Measurements from ENCODE around the gene OSBPL10.

OSBPL10 gene

DNA sequence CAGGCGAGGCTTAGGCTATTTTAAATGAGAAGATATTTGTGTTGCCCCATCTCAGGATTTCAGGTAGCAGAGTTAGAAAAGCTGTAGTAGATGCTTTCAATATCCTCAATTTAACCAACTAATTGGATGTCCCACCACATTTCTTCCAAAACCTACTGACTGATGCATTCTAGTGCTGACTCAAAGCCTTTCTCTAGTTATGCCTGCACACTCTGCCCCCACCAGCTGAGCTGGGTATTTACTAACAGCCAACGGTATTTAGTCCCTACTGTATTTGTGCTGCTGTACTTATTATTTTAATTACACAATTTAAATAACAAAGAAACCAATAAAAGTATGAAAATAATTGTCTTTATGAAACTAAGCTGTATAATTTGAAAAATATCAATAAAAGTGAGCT is 139.5 kb downstream of the OSBPL10 start:
- no peak for DNase-seq

DNA sequence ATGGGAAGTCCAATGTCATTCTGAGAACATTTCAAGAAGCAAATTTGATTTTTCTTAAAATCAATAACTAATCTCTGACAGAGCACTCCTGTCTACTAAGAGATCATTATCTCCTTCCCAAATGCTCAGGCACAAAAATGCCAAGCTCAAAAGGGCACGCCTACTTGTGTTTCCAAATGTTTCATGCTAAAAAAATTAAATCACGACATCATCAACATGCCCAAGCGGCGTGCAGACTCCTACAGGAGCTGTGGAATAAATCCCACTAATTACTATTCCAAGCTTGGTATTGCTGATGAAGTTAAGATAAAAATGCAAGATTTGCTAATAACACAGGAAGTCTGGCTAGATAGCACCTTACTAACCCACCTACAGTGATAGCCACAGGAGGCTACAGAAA is 140.8 kb downstream of the OSBPL10 start:
- no peak for DNase-seq

DNA sequence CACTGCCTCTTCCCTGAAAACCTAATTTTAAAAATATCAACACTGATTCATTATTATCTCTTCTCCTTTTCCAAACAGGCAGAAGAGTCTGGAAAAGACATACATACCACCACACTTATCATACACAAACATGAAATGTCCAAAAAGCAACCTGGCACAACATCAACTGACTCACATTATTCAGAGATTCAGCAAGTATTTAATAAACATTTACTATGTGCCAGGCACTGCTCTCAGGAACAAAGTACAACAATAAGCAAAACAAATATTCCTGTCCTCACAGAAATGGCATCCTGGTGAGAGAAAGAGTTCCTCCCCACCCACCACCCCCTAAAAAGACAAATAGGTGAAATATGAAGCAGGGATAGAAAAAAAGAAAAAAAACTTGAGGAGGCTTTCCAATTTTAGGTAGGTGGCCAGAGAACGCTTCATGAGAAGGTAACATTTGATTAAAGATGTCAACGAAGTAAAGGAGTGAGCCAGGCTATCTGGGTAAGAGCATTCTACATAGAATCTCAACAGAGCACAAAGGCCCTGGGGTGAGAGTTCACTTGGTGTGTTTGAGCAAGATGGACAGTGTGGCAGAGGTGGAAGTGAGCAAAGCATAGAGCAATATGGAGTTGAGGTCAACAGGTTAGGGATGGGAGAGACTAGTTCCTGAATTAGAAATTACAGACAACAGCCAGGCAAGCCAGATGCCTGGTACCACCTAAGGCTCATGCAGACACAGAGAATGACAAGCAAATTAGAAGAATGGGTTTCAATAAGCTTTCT is 141.7 kb downstream of the OSBPL10 start:
- no peak for DNase-seq

DNA sequence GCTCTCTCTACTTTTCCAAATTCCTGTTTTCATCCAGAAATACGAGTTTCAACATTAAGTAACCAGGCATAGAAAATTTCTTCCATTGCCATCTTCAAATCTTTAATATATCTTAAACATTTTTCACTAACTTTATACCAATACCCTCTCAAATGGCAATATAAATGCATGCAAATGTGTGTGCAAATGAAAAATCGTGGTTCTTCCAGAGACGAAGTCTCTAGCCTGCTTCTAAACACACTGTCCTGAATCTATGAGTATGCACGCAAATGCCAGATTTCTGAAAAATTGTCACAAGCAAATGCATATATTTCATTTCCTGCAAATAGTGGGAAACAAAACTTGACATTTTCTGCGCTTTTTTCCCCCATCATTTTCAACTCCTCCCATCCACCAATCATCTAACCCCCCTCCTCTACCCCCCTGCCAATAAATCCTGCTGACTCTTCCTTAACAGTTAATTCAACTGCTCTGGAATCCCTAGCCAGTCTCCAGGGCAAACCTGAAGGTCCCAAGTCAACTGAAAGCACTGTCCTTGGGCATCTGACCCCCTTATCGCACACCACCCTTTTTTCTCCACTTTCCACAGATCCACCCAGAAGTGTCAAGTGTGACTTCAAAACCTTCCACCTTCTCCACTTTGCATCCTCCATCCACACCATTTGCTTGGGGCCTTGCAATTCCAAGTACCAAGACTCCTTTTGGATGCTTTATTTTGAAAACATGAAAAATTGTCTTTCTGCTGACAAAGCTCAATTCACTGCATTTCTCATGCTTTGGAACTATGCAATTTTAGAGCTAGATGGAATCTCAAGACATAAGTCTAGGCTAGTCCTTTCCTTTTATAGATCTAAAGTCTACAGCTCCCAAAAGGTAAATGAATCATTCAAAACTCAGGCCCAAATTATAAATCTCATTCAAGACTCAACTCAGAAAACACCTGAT is 144.7 kb downstream of the OSBPL10 start:
- DNase-seq: no peak

DNA sequence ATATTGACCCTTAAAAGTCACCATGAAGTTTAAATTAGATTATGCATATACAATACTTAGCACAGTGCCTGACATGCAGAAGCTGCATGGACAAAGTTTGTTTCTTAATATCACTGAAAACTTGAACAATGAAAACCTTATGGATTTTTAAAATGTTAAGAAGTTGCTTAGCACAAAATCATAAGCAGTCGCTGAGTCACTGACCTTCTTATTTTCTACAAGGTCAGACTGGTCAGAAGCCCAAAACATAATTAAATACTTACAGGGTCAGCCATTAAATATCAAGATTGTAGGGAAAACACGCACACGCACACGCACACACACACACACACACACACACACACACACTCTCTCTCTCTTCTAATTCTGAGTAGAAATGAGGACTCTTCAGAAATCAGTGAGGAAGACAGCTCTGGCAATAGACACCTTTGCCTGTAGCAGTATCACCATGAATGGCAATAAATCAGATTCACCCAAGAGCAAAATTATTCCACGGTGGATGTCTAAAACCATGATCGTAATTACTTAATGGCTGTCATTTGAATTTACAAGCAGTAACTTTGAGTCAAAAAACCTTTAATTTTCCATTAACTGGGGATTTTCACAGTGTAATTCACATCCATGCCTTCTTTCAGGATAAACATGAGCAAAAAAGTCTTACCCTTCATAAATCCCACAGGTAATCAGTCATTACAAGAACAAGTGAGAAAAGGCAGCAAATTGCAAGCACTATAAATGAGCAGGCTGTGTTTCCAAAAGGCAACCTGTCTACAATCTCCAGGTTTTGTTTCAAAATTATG is 147.5 kb downstream of the OSBPL10 start:
- no peak for DNase-seq

DNA sequence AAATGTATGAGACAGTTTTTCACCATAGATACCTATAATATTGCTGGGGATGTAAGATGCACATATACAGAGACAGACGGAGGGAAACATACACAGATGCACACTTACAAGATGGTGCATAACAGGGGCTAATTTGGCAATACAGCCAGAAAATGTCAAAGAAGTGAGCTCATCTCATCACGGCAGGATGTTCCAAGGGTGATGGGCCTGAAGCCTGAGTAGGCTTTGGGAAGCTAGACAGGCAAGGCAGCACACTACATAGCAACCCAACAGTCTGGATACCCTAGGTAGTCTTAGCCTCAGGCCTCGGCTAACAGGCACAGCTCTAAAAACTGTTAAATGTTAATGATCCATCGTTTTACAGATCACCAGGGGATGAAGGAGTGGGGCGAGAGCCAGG is 148.5 kb downstream of the OSBPL10 start:
- no peak for DNase-seq

DNA sequence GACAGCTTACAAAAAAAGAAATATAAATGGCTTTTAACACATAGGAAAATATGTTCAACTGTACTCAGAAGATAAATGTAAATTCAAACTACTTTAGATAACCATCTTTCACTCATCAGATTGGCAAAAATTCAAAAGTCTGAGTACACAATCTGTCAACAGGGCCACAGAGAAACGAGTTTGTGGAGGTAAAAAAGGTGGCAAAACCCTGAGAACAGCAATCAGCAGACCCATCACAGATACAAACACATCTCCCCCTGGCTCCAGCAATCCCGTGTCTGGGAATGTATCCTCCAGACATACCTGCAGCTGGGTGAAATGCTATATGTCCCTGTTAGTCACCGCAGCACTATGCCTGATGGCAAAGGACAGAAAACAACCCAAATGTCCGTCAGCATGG is 149.5 kb downstream of the OSBPL10 start:
- DNase-seq: no peak

DNA sequence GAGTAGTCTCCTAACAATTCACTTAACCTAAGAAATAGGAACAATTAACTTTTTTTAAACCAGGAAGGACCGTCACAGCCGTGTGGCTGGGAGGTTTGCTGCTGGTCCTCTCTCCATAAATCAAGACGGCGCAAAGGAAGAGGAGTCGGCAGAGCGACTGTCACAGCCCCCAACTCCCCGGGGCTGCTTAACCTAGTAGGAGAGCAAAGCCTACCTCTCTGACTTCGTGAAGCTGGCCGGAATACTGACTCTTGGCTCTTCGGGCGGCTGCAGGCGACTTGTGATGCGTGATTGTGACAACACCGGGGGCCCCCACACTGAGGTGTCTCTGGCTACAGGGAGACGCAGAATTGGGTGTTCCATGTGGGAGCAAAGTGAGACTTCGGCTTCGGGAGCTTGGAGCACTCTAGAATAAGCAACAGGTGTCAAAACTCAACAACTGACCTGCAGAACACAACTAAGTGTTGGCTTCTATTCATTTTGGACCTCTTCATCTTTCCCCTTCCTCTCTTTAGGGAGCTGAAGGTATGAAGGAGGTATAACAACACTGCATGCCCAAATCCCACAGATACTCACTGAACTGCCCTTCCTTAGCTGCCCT is 151.1 kb downstream of the OSBPL10 start:
- no peak for DNase-seq

DNA sequence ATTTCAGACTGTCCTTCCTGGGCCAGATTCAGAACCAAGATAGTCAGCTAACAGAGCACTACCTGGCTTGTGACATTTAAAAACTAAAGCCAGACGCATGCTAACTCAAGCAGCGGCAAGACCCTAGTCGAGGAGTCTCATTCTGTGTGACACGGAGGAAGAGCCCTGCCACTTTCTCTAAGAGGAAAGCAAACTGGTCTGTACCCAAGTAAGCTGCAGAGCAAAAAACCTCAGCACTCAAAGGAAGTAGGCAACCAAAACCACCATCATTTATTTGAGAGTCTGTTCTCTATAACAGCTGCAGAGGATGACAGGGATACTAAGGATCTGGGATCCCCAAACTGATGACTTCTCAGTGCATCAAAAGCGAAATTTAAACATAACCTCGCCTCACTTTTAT is 152.1 kb downstream of the OSBPL10 start:
- no peak for DNase-seq

DNA sequence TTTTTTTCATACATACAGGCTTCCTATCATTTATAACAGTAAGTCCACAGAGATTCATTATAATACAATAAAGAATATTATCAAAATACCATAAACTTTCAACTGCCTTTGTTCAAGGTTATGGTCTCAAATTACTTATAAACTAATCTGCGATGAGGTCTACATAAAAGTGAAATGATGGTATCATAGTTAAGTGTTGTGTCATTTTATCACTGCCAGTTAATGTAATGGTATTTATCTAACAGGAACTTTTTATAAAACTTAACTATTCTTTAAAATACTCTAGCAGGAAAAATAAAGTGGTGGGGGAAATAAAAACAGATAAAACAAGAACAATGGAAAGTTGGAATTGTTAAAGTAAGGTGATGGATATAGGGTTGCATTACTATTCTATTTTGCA is 153.1 kb downstream of the OSBPL10 start:
- DNase-seq: no peak

DNA sequence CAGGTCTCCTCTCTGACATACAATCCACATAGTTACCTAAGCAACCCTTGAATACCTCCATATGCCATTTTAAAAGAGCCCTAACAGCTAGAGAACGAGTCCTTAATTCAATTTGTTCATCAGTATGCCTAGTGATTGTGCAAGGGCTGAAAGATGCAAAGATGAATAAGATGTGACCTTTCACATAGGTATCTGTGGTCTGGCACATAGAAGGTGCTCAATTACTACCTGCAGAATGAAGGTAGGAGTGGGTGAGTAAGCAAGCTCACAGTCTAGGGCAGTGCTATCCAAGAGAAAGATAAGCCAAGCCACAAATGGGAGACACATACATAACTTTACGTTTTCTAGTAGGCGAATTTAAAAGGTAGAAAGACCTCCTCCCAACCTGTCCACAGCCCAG is 157.9 kb downstream of the OSBPL10 start:
- no peak for DNase-seq

DNA sequence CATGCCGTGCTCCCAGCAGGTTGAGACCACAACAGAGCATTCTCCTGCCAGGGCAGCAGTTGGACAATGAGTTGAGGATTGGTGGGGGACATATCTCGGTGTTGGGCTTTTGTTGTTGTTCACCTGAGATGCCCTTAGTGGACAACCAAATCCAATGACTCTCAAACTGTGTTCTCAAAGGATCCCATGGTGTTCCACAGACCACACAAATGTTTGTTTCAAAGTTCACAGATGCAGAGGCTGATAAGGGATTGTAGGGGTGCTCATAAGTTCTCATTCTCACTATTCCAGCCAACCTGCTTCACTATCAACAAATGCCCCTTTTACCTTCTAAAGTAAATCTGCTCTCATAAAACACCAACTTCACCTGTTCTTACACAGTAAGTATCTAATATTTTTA is 159.9 kb downstream of the OSBPL10 start:
- DNase-seq: no peak

DNA sequence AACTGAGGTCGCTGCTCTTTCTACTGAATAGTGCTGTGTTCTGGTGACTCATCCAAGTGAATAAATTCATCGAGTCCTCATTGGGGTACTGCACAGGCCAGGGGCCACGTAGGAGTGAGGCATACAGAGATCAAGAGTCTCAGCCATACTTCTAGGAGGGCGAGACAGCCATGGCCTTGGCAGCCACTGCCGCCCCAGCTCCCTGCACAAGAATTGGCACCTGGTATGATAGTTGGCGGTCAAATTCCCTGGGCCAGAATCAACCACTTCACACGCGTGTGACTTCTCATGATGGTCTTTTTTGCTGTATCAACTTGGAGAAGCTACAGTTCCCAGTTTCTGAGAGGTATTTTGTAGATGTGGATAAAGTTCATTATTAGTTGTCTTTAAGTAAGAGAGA is 161.6 kb downstream of the OSBPL10 start:
- no peak for DNase-seq

DNA sequence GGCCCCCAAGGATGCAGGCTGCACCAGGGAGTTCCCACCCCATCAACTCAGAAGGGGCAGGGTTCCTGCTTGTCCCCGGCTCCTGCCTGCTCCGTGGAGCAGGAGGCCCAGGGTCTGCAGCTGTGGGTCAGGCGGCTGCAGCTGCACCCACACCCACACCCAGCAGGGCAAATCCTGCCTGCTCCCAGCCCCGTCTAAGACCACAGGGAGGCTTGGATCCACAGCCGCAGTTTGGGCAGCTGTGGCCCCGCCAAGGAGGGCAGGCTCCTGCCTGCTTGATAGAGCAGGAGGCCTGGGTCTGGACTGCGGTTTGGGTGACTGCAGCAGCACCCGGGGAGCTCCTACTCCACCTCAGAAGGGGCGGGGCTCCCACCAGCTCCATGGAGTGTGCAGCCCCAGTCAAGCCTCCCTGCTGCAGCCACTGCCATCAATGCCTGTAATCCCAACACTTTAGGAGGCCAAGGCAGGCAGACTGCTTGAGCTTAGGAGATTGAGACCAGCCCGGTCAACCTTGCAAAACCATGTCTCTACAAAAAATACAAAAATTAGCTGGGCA is 163.6 kb downstream of the OSBPL10 start:
- no peak for DNase-seq

DNA sequence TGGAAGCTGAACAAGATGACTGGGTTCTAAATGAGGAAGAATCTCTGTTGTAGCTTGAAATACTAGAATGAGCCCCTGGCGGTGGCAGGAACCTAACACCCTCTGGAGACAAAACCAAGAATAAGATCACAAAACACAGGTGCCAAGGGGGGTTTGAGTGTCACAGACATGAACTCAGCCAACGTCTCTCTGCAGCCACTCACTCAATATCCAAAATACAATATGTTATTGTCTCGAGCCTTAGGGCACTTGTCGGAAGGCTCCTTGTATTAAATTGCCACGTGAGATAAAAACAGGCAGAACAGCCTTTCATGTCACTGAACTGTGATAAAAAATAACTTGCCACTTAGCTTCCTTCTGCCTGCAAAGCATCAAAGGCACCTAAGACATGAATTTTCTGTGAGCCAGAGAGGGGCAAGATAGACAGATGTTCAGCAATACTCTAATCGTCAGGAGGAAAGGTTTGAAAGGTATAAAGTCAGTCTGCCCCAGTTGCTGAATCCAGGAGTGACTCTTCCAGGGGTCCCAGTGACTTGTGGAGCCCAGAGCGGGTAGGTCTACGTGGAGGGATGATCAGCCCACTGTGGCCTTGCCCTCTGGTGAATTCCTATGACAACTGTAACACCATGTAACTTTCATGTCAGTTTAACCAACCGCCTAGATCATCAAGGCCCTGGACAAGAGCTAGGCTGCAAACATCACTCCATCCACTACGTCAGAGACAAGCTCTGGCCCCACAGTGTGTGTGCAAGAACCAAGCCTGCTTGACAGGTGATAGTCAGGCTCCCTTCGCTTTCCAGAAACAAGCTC is 165.2 kb downstream of the OSBPL10 start:
- no peak for DNase-seq

DNA sequence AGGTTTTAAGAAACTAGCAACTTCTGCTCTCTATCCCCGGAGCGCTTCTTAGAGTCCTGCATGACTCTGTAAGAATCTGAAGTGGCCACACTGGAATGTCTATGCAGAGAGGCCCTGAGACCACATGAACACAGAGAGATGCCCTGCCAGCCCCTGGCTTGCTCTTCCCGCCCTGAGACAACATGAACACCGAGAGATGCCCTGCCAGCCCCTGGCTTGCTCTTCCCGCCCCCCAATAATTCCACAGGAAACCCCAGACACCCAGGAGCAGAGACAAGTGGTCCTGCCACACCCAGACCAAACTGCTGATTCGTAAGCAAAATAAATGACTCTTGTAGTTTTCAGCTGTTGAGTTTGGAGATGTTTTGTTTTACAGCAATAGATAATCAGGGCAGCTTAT is 166.1 kb downstream of the OSBPL10 start:
- no peak for DNase-seq

DNA sequence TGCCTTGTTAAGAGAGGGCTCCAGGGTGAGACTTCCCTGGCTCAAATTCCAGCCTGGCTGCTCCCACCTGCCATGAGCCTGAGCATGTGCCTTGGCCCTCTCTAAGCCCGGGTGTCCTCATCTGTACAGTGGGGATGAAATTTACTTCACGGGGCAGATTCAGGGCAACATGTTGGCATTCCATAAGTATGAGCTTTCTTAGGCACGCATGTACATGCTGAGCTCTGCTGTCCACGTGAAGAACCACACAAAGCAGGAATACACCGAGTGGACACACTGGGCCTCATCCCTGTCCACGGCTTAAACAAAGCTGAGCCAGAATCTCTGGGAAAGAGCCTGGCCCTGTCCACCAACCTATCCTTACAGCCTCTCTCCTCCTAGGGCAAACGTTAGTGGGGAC is 167.4 kb downstream of the OSBPL10 start:
- no peak for DNase-seq

DNA sequence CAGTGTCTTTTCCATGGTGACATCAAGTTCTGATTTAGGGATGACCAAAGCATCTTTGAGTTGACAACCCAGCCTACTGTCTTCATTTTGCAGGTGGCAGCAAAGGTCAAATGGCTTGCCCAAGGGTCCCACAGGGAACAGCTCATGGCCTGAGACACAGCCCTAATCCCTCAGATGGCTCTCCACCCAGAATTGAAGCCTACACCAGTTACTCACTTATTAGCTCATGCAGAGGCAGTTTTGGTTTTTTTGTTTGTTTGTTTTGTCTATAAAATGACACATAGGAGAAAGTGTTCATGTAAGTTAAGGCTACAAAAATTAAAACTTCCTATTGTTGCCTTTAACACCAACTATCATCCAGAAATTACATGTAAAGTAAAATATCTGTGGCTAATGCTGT is 167.9 kb downstream of the OSBPL10 start:
- no peak for DNase-seq

DNA sequence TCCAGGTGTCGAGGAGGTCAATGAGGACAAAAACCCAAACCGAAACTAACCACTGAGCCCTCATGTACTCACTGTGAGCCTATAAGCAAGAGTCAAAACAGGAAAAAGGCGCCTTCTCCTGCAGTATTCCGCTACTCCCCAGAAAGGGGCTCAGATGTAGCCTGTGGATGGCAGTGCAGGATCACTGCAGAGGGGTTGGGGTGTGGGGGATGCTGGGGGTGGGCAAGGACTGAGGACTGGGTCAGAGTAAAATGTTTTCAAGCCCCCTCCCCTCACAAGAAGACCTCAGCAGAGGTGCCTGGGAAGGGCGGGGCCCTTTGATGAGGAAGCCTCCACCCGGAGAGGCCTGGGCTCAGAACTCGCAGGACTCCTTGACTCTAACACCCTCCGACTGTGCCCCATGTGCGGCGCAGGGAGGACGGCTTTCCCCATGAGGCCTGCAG is 170.1 kb downstream of the OSBPL10 start:
- no peak for DNase-seq

DNA sequence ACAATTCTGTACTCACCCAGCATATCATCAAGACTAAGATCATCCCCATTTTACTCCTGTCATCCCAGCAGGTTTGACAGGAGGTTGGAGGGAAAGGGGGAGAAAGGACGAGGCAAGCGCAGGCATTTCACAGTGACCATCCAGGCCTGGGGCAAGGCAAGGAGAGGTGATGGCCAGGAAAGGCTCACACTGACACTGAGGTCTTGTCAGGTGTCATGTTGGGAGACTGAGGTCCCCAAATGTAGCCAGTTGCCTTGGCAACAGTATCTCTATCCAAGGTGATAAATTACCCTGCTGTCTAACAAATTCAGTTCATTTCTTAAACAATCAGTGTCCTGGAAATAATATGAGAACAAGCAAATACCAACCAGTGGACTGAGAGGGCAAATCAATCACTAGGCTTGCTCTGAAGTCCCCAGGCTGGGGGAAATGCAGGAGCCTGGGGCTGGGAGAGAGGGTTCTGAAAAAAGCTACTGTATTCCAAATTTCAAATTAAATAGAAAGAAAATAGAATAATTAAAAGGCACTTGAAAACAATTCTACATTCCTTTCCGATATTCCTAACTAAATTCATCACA is 172.8 kb downstream of the OSBPL10 start:
- DNase-seq: no peak

All from stimulated activated CD4-positive, alpha-beta T cell treated with anti-CD3 and anti-CD28 coated beads, Interleukin-1b, Interleukin-23, amount 100 ng/mL, for 48 hours (primary cell).